Measurements from ENCODE around the gene COL26A1.

The COL26A1 gene

GRCh38 chr7:101572156-101572555 lies 209.5 kb downstream of the COL26A1 start:
- no peak overlapping the region for H3K27ac ChIP-seq (ENCODE audit: low read depth, low read length)
- H3K4me1 ChIP-seq (ENCODE audit: control insufficient read depth in 5 of 5, insufficient read depth in 5 of 5, low read length in 5 of 5): no peaks in the 10 kb centered on the region
- H3K4me3 ChIP-seq (ENCODE audit: low read depth in 1 of 5, low read length in 5 of 5): peak overlapping the region in 1 of 5 donors; percentile 33
- H3K36me3 ChIP-seq (ENCODE audit: control insufficient read depth in 5 of 5, insufficient read depth in 5 of 5, low read length in 5 of 5): no peaks in the 10 kb centered on the region
- H3K27me3 ChIP-seq (ENCODE audit: control insufficient read depth in 5 of 5, insufficient read depth in 4 of 5, low read length in 5 of 5): no peaks in the 10 kb centered on the region
- H3K9me3 ChIP-seq (ENCODE audit: control insufficient read depth in 5 of 5, low read length in 5 of 5): peaks cover 0 to 17% (median 12%) of the 10 kb centered on the region in 5 donors
- no peak overlapping the region for H3K9ac ChIP-seq (ENCODE audit: low read length in 5 of 5)

- H3K27ac ChIP-seq (ENCODE audit: low read depth, low read length): no peak overlapping the region
- H3K36me3 ChIP-seq (ENCODE audit: control insufficient read depth in 5 of 5, insufficient read depth in 5 of 5, low read length in 5 of 5): no peaks in the 10 kb centered on the region
- no peaks in the 10 kb centered on the region for H3K4me1 ChIP-seq (ENCODE audit: control insufficient read depth in 5 of 5, insufficient read depth in 5 of 5, low read length in 5 of 5)
- no peaks in the 10 kb centered on the region for H3K27me3 ChIP-seq (ENCODE audit: control insufficient read depth in 5 of 5, insufficient read depth in 4 of 5, low read length in 5 of 5)
- H3K9me3 ChIP-seq (ENCODE audit: control insufficient read depth in 5 of 5, low read length in 5 of 5): peaks cover 0 to 17% (median 12%) of the 10 kb centered on the region in 5 donors
- no peak overlapping the region for H3K4me3 ChIP-seq (ENCODE audit: low read depth in 1 of 5, low read length in 5 of 5)
- no peak overlapping the region for H3K9ac ChIP-seq (ENCODE audit: low read length in 5 of 5)
Observed at GRCh38 chr7:101575168-101575567, 212.5 kb downstream of the COL26A1 start.

- Histone ChIP-seq H3K4me1 (ENCODE audit: control insufficient read depth in 5 of 5, insufficient read depth in 5 of 5, low read length in 5 of 5) (no peaks in the 10 kb centered on the region), H3K4me3 (ENCODE audit: low read depth in 1 of 5, low read length in 5 of 5) (no peak overlapping the region), H3K36me3 (ENCODE audit: control insufficient read depth in 5 of 5, insufficient read depth in 5 of 5, low read length in 5 of 5) (no peaks in the 10 kb centered on the region), H3K9me3 (ENCODE audit: control insufficient read depth in 5 of 5, low read length in 5 of 5) (peaks cover 0 to 17% (median 12%) of the 10 kb centered on the region in 5 donors), H3K27me3 (ENCODE audit: control insufficient read depth in 5 of 5, insufficient read depth in 4 of 5, low read length in 5 of 5) (no peaks in the 10 kb centered on the region), H3K9ac (ENCODE audit: low read length in 5 of 5) (no peak overlapping the region), H3K27ac (ENCODE audit: low read depth, low read length) (no peak overlapping the region)
Observed at GRCh38 chr7:101575721-101576120, 213.0 kb downstream of the COL26A1 start.

- H3K27me3 ChIP-seq (ENCODE audit: control insufficient read depth in 5 of 5, insufficient read depth in 4 of 5, low read length in 5 of 5): peaks cover 0 to 2% (median 0%) of the 10 kb centered on the region in 5 donors
- no peak overlapping the region for H3K4me3 ChIP-seq (ENCODE audit: low read depth in 1 of 5, low read length in 5 of 5)
- H3K9me3 ChIP-seq (ENCODE audit: control insufficient read depth in 5 of 5, low read length in 5 of 5): peaks cover 0 to 12% (median 10%) of the 10 kb centered on the region in 5 donors
- no peak overlapping the region for H3K27ac ChIP-seq (ENCODE audit: low read depth, low read length)
- H3K4me1 ChIP-seq (ENCODE audit: control insufficient read depth in 5 of 5, insufficient read depth in 5 of 5, low read length in 5 of 5): no peaks in the 10 kb centered on the region
- no peaks in the 10 kb centered on the region for H3K36me3 ChIP-seq (ENCODE audit: control insufficient read depth in 5 of 5, insufficient read depth in 5 of 5, low read length in 5 of 5)
- H3K9ac ChIP-seq (ENCODE audit: low read length in 5 of 5): no peak overlapping the region
Observed at GRCh38 chr7:101576998-101577397, 214.3 kb downstream of the COL26A1 start.

GRCh38 chr7:101578552-101578951 lies 215.9 kb downstream of the COL26A1 start:
- Histone ChIP-seq H3K4me1 (ENCODE audit: control insufficient read depth in 5 of 5, insufficient read depth in 5 of 5, low read length in 5 of 5) (no peaks in the 10 kb centered on the region), H3K4me3 (ENCODE audit: low read depth in 1 of 5, low read length in 5 of 5) (no peak overlapping the region), H3K27ac (ENCODE audit: low read depth, low read length) (no peak overlapping the region), H3K9me3 (ENCODE audit: control insufficient read depth in 5 of 5, low read length in 5 of 5) (peaks cover 4 to 12% (median 5%) of the 10 kb centered on the region in 5 donors), H3K9ac (ENCODE audit: low read length in 5 of 5) (no peak overlapping the region), H3K27me3 (ENCODE audit: control insufficient read depth in 5 of 5, insufficient read depth in 4 of 5, low read length in 5 of 5) (peaks cover 0 to 5% (median 0%) of the 10 kb centered on the region in 5 donors), H3K36me3 (ENCODE audit: control insufficient read depth in 5 of 5, insufficient read depth in 5 of 5, low read length in 5 of 5) (no peaks in the 10 kb centered on the region)

- Histone ChIP-seq H3K27ac (ENCODE audit: low read depth, low read length) (no peak overlapping the region), H3K9me3 (ENCODE audit: control insufficient read depth in 5 of 5, low read length in 5 of 5) (peaks cover 5 to 13% (median 6%) of the 10 kb centered on the region in 5 donors), H3K4me3 (ENCODE audit: low read depth in 1 of 5, low read length in 5 of 5) (no peak overlapping the region), H3K9ac (ENCODE audit: low read length in 5 of 5) (no peak overlapping the region), H3K27me3 (ENCODE audit: control insufficient read depth in 5 of 5, insufficient read depth in 4 of 5, low read length in 5 of 5) (peaks cover 0 to 5% (median 0%) of the 10 kb centered on the region in 5 donors), H3K36me3 (ENCODE audit: control insufficient read depth in 5 of 5, insufficient read depth in 5 of 5, low read length in 5 of 5) (no peaks in the 10 kb centered on the region), H3K4me1 (ENCODE audit: control insufficient read depth in 5 of 5, insufficient read depth in 5 of 5, low read length in 5 of 5) (no peaks in the 10 kb centered on the region)
Observed at GRCh38 chr7:101580596-101580995, 217.9 kb downstream of the COL26A1 start.

GRCh38 chr7:101581891-101582290 lies 219.2 kb downstream of the COL26A1 start:
- H3K27me3 ChIP-seq (ENCODE audit: control insufficient read depth in 5 of 5, insufficient read depth in 4 of 5, low read length in 5 of 5): peaks cover 0 to 6% (median 0%) of the 10 kb centered on the region in 5 donors

GRCh38 chr7:101582971-101583370 lies 220.3 kb downstream of the COL26A1 start:
- H3K27ac ChIP-seq (ENCODE audit: low read depth, low read length): no peak overlapping the region
- no peaks in the 10 kb centered on the region for H3K4me1 ChIP-seq (ENCODE audit: control insufficient read depth in 5 of 5, insufficient read depth in 5 of 5, low read length in 5 of 5)
- H3K27me3 ChIP-seq (ENCODE audit: control insufficient read depth in 5 of 5, insufficient read depth in 4 of 5, low read length in 5 of 5): peaks cover 0 to 6% (median 0%) of the 10 kb centered on the region in 5 donors
- H3K4me3 ChIP-seq (ENCODE audit: low read depth in 1 of 5, low read length in 5 of 5): no peak overlapping the region
- H3K36me3 ChIP-seq (ENCODE audit: control insufficient read depth in 5 of 5, insufficient read depth in 5 of 5, low read length in 5 of 5): no peaks in the 10 kb centered on the region
- peaks cover 2 to 10% (median 6%) of the 10 kb centered on the region in 5 donors for H3K9me3 ChIP-seq (ENCODE audit: control insufficient read depth in 5 of 5, low read length in 5 of 5)
- H3K9ac ChIP-seq (ENCODE audit: low read length in 5 of 5): no peak overlapping the region

More at GRCh38 chr7:101581891-101582290, 219.2 kb downstream of the COL26A1 start:
- no peak overlapping the region for H3K9ac ChIP-seq (ENCODE audit: low read length in 5 of 5)
- H3K36me3 ChIP-seq (ENCODE audit: control insufficient read depth in 5 of 5, insufficient read depth in 5 of 5, low read length in 5 of 5): no peaks in the 10 kb centered on the region
- H3K9me3 ChIP-seq (ENCODE audit: control insufficient read depth in 5 of 5, low read length in 5 of 5): peaks cover 5 to 10% (median 6%) of the 10 kb centered on the region in 5 donors
- H3K27ac ChIP-seq (ENCODE audit: low read depth, low read length): no peak overlapping the region
- no peaks in the 10 kb centered on the region for H3K4me1 ChIP-seq (ENCODE audit: control insufficient read depth in 5 of 5, insufficient read depth in 5 of 5, low read length in 5 of 5)
- H3K4me3 ChIP-seq (ENCODE audit: low read depth in 1 of 5, low read length in 5 of 5): no peak overlapping the region

GRCh38 chr7:101586078-101586905 lies 223.6 kb downstream of the COL26A1 start:
- Histone ChIP-seq H3K36me3 (ENCODE audit: control insufficient read depth in 5 of 5, insufficient read depth in 5 of 5, low read length in 5 of 5) (no peaks in the 10 kb centered on the region), H3K27ac (ENCODE audit: low read depth, low read length) (no peak overlapping the region), H3K9me3 (ENCODE audit: control insufficient read depth in 5 of 5, low read length in 5 of 5) (peaks cover 2 to 10% (median 6%) of the 10 kb centered on the region in 5 donors), H3K4me1 (ENCODE audit: control insufficient read depth in 5 of 5, insufficient read depth in 5 of 5, low read length in 5 of 5) (no peaks in the 10 kb centered on the region), H3K9ac (ENCODE audit: low read length in 5 of 5) (no peak overlapping the region), H3K4me3 (ENCODE audit: low read depth in 1 of 5, low read length in 5 of 5) (no peak overlapping the region), H3K27me3 (ENCODE audit: control insufficient read depth in 5 of 5, insufficient read depth in 4 of 5, low read length in 5 of 5) (peaks cover 0 to 6% (median 0%) of the 10 kb centered on the region in 5 donors)

- Histone ChIP-seq H3K27ac (ENCODE audit: low read depth, low read length) (no peak overlapping the region), H3K4me1 (ENCODE audit: control insufficient read depth in 5 of 5, insufficient read depth in 5 of 5, low read length in 5 of 5) (no peaks in the 10 kb centered on the region), H3K36me3 (ENCODE audit: control insufficient read depth in 5 of 5, insufficient read depth in 5 of 5, low read length in 5 of 5) (no peaks in the 10 kb centered on the region), H3K27me3 (ENCODE audit: control insufficient read depth in 5 of 5, insufficient read depth in 4 of 5, low read length in 5 of 5) (peaks cover 0 to 6% (median 0%) of the 10 kb centered on the region in 5 donors), H3K4me3 (ENCODE audit: low read depth in 1 of 5, low read length in 5 of 5) (no peak overlapping the region), H3K9me3 (ENCODE audit: control insufficient read depth in 5 of 5, low read length in 5 of 5) (peaks cover 2 to 10% (median 6%) of the 10 kb centered on the region in 5 donors), H3K9ac (ENCODE audit: low read length in 5 of 5) (no peak overlapping the region)
Observed at GRCh38 chr7:101586906-101587677, 224.4 kb downstream of the COL26A1 start.

All from subcutaneous abdominal adipose tissue (tissue), 5 donors.